K562 (cell line): Measurements from ENCODE around the gene NFIC. TPM values are rescaled to one million over a fixed set of nuclear protein-coding genes. Genes with fewer than 3 reads are reported as not detected.
A peak's percentile ranks its signal among the peaks of the same experiment; 100 is the strongest.

Source experiments
- CAMTA2 ChIP-seq: fragments of 250-450 bp; sonication (Bioruptor Pico); conservative IDR thresholded peaks from 2 replicates; pipeline ENCODE4 v1.5.1; 2022
- CBX8 ChIP-seq: fragments of 200-600 bp; sonication (generic); IDR thresholded peaks from 2 replicates; pipeline ENCODE4 v1.6.1; 2012; ENCODE audit warnings: borderline replicate concordance, mixed run types, low read depth, mild to moderate bottlenecking, moderate library complexity, mixed read lengths, low read length, control low read depth, inconsistent platforms; ENCODE audit not compliant: poor library complexity, severe bottlenecking; ENCODE audit errors: extremely low read depth
- ETV1 ChIP-seq: fragments of 450-650 bp; conservative IDR thresholded peaks from 2 replicates; pipeline ENCODE4 v1.6.1; 2016; ENCODE audit warnings: missing genetic modification characterization, control low read depth, low read depth, missing compliant biosample characterization
- NKRF ChIP-seq: fragments of 450-650 bp; IDR thresholded peaks from 2 replicates; pipeline ENCODE4 v1.6.1; 2016; ENCODE audit warnings: borderline replicate concordance
- POLR2AphosphoS5 ChIP-seq: IDR thresholded peaks from 2 replicates; pipeline ENCODE4 v1.6.1; 2011; ENCODE audit warnings: mild to moderate bottlenecking, low read depth, low read length, moderate library complexity; ENCODE audit not compliant: control insufficient read depth, insufficient read depth
- REST ChIP-seq, 2 experiments: fragments of 450-650 bp; formaldehyde crosslinking in 1 of 2; IDR thresholded peaks; 2 replicates each; pipeline versions ENCODE4 v1.4.0 to v1.6.1; 2014 to 2020; ENCODE audit warnings: mild to moderate bottlenecking in 2 of 2, borderline replicate concordance in 1 of 2, low read depth in 1 of 2
- ZBTB34 ChIP-seq: fragments of 250-450 bp; sonication (Bioruptor Pico); IDR thresholded peaks from 2 replicates; pipeline ENCODE4 v1.8.0; 2021; ENCODE audit warnings: mild to moderate bottlenecking, moderate library complexity
- ZNF449 ChIP-seq: fragments of 250-450 bp; sonication (Bioruptor Pico); IDR thresholded peaks from 2 replicates; pipeline ENCODE4 v1.8.0; 2022; ENCODE audit warnings: moderate library complexity, mild to moderate bottlenecking, inconsistent platforms
- ZNF668 ChIP-seq: fragments of 250-450 bp; sonication (Bioruptor Pico); IDR thresholded peaks from 2 replicates; pipeline ENCODE4 v1.8.0; 2022; ENCODE audit warnings: mild to moderate bottlenecking, inconsistent platforms
- polyA plus RNA-seq, 8 experiments: library from polyadenylated mRNA; depleted of rRNA in 4 of 8; stranded (reverse) in 5 of 8; unstranded in 3 of 8; fragments of >200 nt; fragmentation: Nextera tagmentation in 2 of 8; fragmentation: Illumina TruSeq in 1 of 8; extraction: Ambion mirVana in 2 of 8; extraction: Trizol in 1 of 8; gene quantifications; 2 replicates each; pipeline versions ENCODE4 v1.2.1 to v1.2.3, GENCODE V29; 2011 to 2014; ENCODE audit warnings: inconsistent platforms in 1 of 8, missing spikeins in 1 of 8
- total RNA-seq, 7 experiments: library from RNA; depleted of rRNA in 6 of 7; stranded (reverse); fragments of >200 nt in 6 of 7; fragmentation: Illumina TruSeq in 2 of 7; extraction: Trizol in 2 of 7; gene quantifications; 2 replicates each; pipeline versions ENCODE4 v1.2.1 to v1.2.3, GENCODE V29; 2011 to 2021; ENCODE audit warnings: low replicate concordance in 1 of 7

The NFIC gene
- total and polyA plus RNA-seq, 9 of the 15 experiments (the other 6 are each of a cell fraction or from before 2014, with no cell fraction given), result 0.71 to 62.1 (median 6.9) TPM

GRCh38 chr19:3365836-3366752, at the start of gene NFIC (continued):
- peak; percentile 65; the same call in 1 of the 2 replicates for TF ChIP-seq NKRF
- no peak for TF ChIP-seq ZNF668 (CRISPR knock-in tag)
- no peak for TF ChIP-seq REST (IDR thresholded peaks at IDR 0.05; ENCODE audit: borderline replicate concordance)
- no peak for TF ChIP-seq REST (CRISPR knock-in tag; IDR thresholded peaks at IDR 0.05; ENCODE audit: low read depth)
- no peak for TF ChIP-seq CAMTA2
- TF ChIP-seq ETV1, result no peak
- TF ChIP-seq ZNF449 (CRISPR knock-in tag), result no peak
- no peak for TF ChIP-seq CBX8
- TF ChIP-seq ZBTB34 (CRISPR knock-in tag), result no peak
- no peak; the same call in none of the 2 replicates for TF ChIP-seq POLR2AphosphoS5
